Suppressor macrophage (primary cell): ENCODE data around the gene SAP130.

Experiments
- DNase-seq, 4 experiments: peaks; one replicate each; pipeline ENCODE4 v3.0.0-alpha.2; 2020 to 2022

Gene SAP130

GRCh38 chr2:127893033-127893432 is 134.8 kb downstream of the SAP130 start:
- no peak for DNase-seq

- peak in 3 of 4 experiments; percentile 18 to 61 (median 42) for DNase-seq
Observed at GRCh38 chr2:127891811-127892210, 136.0 kb downstream of the SAP130 start.
